ENCODE measurements around the gene SOX13. TPM values are rescaled to one million over a fixed set of nuclear protein-coding genes. Genes with fewer than 3 reads are reported as not detected.
A peak's percentile ranks its signal among the peaks of the same experiment; 100 is the strongest.
"Not testable (repeated sequence)": the region's sequence is repeated elsewhere in the genome, so short reads cannot be mapped to it uniquely, and the experiment has no call there.

The SOX13 gene
- total and polyA plus RNA-seq, 8 donors, result 12.0 to 27.2 (median 17.2) TPM

DNA sequence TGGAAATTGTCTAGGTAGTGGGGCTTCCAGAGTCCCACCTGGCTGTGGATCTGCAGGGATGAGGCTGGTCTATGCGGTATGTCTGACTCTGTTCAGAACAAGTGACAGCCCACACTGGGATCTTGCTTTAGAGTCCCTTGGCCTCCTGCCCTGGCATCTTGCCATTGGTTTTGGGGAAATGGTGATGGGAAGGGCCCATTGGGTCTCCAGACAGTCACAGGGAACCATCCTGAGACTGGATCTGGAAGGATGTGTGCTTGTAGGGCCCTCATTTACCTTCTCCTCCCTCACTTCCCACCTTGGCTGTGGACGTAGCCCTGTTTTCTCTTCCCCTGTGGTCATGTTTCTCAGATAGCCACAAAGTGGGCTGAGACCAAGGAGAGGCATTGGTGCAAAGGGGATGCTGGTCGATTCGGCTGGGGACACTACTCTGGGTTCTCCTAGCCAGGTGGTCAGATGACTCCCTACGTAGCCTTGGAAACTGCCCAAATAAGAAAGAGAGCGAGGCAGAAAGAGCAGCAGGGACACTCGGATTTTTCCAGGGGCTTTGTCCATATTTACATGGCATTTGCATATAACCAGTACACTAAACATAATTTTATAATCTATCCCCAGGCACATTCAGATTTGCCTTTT is 15.1 kb downstream of the SOX13 start:
- H3K4me1 ChIP-seq, result peaks cover 37 to 63% (median 43%) of the 10 kb centered on the region in 3 donors

DNA sequence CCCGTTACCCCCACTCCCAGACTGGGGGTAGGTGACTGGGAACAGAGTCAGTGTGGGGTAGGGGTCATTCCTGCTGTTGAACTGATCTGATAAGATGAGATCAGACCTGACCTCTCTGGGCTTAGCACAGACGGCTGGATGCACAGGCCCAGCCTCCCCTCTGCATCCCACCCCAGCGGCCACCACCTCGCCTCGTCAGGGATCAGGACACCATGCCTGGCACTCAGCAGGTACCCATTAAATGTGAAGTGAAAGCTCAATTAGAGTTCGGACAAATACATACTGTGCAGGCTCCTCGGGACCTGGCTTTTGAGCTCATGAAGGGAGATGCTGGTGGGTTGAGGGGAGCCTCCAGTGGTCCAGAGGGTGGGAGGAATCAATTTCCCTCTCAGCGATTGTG is 15.7 kb downstream of the SOX13 start:
- ATAC-seq (no peak), FAIRE-seq (no peak), DNase-seq (no peak)
- Histone ChIP-seq H3K9me3 (no peaks in the 10 kb centered on the region), H3K27ac (peak overlapping the region; percentile 6 to 68 (median 36)), H3K27me3 (no peaks in the 10 kb centered on the region), H3K4me3 (no peak overlapping the region), H3K36me3 (no peaks in the 10 kb centered on the region), H3K4me1 (peaks cover 37 to 63% (median 43%) of the 10 kb centered on the region in 3 donors)
- intact Hi-C loops (cut with DNase I), result no loop called here
- 62 to 64% methylated on average over 8 of the region's 8 CpGs for WGBS, 2 donors
- TF ChIP-seq, protein P1, sequence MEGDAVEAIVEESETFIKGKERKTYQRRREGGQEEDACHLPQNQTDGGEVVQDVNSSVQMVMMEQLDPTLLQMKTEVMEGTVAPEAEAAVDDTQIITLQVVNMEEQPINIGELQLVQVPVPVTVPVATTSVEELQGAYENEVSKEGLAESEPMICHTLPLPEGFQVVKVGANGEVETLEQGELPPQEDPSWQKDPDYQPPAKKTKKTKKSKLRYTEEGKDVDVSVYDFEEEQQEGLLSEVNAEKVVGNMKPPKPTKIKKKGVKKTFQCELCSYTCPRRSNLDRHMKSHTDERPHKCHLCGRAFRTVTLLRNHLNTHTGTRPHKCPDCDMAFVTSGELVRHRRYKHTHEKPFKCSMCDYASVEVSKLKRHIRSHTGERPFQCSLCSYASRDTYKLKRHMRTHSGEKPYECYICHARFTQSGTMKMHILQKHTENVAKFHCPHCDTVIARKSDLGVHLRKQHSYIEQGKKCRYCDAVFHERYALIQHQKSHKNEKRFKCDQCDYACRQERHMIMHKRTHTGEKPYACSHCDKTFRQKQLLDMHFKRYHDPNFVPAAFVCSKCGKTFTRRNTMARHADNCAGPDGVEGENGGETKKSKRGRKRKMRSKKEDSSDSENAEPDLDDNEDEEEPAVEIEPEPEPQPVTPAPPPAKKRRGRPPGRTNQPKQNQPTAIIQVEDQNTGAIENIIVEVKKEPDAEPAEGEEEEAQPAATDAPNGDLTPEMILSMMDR (IDR thresholded peaks at IDR 0.05), result no peak

More for the DNA sequence above, 15.1 kb downstream of the SOX13 start:
- no peaks in the 10 kb centered on the region for H3K36me3 ChIP-seq
- peak in 2 of 6 donors; percentile 44 to 65 for DNase-seq
- no peak for FAIRE-seq
- 24% methylated on average over 7 of the region's 7 CpGs for WGBS, 2 donors
- no peak overlapping the region for H3K4me3 ChIP-seq
- intact Hi-C loops (cut with DNase I), result no loop called here
- TF ChIP-seq, protein P1 (IDR thresholded peaks at IDR 0.05), result no peak
- no peaks in the 10 kb centered on the region for H3K27me3 ChIP-seq
- H3K27ac ChIP-seq, result peak overlapping the region; percentile 6 to 68 (median 36)
- no peaks in the 10 kb centered on the region for H3K9me3 ChIP-seq
- no peak for ATAC-seq

- intact Hi-C loops (cut with DNase I), result no loop called here
- H3K4me1 ChIP-seq, result peaks cover 32 to 61% (median 42%) of the 10 kb centered on the region in 3 donors
- 66 to 69% methylated on average over 15 of the region's 15 CpGs for WGBS, 2 donors
These were observed 16.3 kb downstream of the SOX13 start for GRCh38 chr1:204089044-204089751.

DNA sequence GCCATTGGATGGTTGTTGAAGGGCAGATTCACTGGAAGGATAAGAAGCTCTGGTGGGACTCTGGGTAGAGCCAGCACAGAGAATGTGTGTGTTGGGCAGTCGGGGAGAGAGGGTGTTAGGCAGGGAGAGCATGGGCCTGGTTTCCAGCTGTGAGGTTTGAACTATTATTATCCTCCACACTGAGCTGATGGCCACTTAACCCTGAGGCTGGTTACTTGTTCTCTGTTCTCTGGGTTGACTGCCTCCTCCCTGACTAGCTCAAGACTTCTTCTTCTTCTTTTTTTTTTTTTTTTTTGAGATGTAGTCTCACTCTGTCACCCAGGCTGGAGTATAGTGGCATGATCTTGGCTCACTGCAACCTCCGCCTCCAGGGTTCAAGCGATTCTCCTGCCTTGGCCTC is 17.2 kb downstream of the SOX13 start:
- H3K27ac ChIP-seq, H3K27me3 ChIP-seq: not testable (repeated sequence)
- 91 to 96% methylated on average over 3 of the region's 3 CpGs for WGBS, 2 donors

More at GRCh38 chr1:204089044-204089751, 16.3 kb downstream of the SOX13 start:
- H3K9me3 ChIP-seq, result no peaks in the 10 kb centered on the region
- H3K36me3 ChIP-seq, result no peaks in the 10 kb centered on the region
- H3K27me3 ChIP-seq, result no peaks in the 10 kb centered on the region
- no peak for FAIRE-seq
- TF ChIP-seq, protein P1 (IDR thresholded peaks at IDR 0.05), result no peak
- peak in 1 of 6 donors; percentile 42 for DNase-seq
- no peak overlapping the region for H3K4me3 ChIP-seq
- H3K27ac ChIP-seq, result peak overlapping the region; percentile 6 to 68 (median 36)
- no peak for ATAC-seq

GRCh38 chr1:204091066-204091465 is 18.2 kb downstream of the SOX13 start:
- Histone ChIP-seq H3K4me1 (peaks cover 16 to 46% (median 28%) of the 10 kb centered on the region in 3 donors), H3K4me3 (no peak overlapping the region), H3K27me3 (no peaks in the 10 kb centered on the region), H3K9me3 (no peaks in the 10 kb centered on the region), H3K36me3 (no peaks in the 10 kb centered on the region), H3K27ac (no peak overlapping the region)
- TF ChIP-seq, protein P1 (IDR thresholded peaks at IDR 0.05), result no peak
- FAIRE-seq, result no peak
- no peak for DNase-seq
- 50 to 53% methylated on average over 7 of the region's 7 CpGs for WGBS, 2 donors
- intact Hi-C loops (cut with DNase I), result no loop called here
- no peak for ATAC-seq

More for the DNA sequence above, 17.2 kb downstream of the SOX13 start:
- FAIRE-seq; H3K36me3 ChIP-seq; H3K9me3 ChIP-seq; intact Hi-C loops (cut with DNase I); H3K4me3 ChIP-seq; ATAC-seq; DNase-seq: not testable (repeated sequence)
- peaks cover 26 to 55% (median 36%) of the 10 kb centered on the region in 3 donors for H3K4me1 ChIP-seq

Data from pancreas (tissue), 10 donors.